NCI-H526 (cell line): Measurements from ENCODE around the gene ZNF655.
"Not testable (repeated sequence)": the region's sequence is repeated elsewhere in the genome, so short reads cannot be mapped to it uniquely, and the experiment has no call there.

Experiments
- DNase-seq, 2 experiments: peaks; one replicate each; lab custom pipeline; 2025; lab: John Stamatoyannopoulos, UW

Gene ZNF655

DNA sequence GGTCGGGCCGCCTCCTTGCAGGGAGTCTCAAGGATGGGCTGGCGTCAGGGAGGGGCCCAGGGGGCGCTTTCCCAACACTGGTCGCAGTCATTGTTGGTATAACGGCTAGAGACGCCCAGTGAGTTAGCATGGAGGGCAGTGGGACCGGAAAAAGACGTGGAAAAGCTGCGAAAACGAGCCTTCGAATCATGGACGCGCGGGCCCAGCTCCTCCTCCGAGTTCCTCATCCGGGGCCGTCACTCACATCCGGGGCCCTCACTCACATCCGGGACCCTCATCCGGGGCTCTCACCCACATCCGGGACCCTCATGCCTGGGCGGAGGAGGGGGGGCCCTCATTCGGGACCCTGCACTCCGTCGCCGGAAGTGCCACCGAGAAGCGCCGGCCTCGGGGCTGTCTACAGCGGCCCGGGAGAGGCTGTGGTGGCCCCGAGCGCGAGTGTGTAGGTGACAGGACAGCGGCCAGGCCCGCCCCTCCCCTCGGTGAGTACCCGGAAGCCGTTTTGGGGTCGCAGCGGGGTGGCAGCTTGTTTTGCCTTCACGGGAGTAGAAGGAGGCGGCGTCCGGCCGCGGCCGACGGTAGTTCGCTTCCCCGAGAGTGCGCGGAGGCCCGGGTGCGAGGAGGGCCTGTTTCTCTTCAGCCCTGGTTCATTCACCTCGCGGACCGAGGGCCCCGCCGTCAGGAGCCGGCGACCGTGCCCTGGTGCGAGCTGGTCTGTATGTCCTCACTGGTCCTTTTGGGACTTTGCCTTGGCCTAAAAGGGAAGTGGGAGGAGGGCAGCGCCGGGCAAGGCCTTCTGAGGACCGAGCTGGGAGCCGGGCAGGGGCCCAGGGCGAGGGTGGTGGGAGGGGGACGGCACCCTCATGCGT, at the start of gene ZNF655:
Gene ZNF655 (plus strand): TSS at position 337 of the 869 bp plus-strand sequence. CDS start 1,918 bp downstream, outside the sequence.
- DNase-seq = peak; percentile 90 to 98

- DNase-seq = no peak
Measured at GRCh38 chr7:99514050-99514449, 44.4 kb upstream of the ZNF655 start.

- no peak for DNase-seq
Measured at GRCh38 chr7:99521399-99521798, 37.0 kb upstream of the ZNF655 start.

DNA sequence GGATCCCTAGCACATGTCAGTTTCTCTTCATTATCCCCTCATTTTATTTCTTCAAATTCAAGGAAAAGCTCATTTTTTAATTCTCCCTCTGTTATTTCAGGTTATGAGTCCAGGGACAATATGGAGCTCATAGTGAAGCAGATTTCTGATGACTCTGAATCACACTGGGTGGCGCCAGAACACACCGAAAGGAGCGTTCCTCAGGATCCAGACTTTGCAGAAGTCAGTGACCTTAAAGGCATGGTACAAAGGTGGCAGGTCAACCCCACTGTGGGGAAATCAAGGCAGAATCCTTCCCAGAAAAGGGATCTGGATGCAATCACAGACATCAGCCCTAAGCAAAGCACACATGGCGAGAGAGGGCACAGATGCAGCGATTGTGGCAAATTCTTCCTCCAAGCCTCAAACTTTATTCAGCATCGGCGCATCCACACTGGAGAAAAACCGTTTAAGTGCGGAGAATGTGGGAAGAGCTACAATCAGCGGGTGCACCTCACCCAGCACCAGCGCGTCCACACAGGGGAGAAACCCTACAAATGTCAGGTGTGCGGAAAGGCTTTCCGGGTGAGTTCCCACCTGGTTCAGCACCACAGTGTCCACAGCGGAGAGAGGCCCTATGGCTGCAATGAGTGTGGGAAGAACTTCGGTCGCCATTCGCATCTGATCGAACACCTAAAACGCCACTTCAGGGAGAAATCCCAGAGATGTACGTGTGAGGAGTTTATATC, 32.6 kb upstream of the ZNF655 start:
- DNase-seq = peak in 1 of 2 experiments; percentile 47

- no peak for DNase-seq
Measured at GRCh38 chr7:99531354-99531765, 27.1 kb upstream of the ZNF655 start.

DNA sequence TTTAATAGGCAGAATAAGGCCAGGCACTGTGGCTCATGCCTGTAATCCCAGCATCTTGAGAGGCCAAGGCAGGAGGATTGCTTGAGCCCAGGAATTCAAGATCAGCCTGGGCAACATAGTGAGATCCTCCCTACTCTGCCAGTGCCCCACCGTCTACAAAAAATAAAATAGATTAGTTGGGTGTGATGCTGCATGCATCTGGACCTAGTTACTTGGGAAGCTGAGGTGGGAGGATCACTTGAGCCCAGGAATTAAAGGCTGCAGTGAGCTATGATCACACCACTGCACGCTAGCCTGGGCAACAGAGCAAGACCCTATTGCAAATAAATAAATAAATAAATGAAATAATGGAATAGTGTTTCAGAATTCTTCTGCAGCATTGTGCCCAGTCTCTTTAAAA, 22.8 kb upstream of the ZNF655 start:
- DNase-seq = no peak

DNA sequence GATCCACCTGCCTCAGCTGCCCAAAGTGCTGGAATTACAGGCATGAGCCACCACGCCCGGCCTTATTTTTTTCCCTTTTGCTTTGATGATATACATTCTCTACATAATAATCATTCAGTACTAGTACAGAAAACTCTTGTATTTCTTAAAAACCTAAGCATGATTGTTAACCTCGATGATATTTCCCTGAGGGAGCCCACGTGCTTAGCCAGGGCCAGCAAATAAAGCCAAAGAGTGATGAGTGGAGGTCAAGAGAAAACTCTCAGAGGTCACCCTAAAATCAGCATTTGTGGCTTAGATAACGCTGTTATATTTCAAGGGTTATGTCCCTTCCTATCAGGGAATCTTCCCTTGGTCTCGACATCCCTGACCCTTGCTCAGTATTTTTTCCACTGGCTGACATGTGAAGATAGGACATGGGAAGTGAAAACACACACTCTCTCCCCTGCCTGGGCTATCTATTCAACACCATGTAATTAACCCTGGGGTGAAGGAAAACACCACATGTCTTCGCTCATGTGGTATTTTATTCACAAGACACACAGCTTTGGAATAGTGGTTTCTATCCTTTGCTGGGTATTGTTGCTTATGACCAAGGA, 19.1 kb upstream of the ZNF655 start:
- no peak for DNase-seq

- DNase-seq = no peak
Measured at GRCh38 chr7:99540542-99540941, 17.9 kb upstream of the ZNF655 start.

DNA sequence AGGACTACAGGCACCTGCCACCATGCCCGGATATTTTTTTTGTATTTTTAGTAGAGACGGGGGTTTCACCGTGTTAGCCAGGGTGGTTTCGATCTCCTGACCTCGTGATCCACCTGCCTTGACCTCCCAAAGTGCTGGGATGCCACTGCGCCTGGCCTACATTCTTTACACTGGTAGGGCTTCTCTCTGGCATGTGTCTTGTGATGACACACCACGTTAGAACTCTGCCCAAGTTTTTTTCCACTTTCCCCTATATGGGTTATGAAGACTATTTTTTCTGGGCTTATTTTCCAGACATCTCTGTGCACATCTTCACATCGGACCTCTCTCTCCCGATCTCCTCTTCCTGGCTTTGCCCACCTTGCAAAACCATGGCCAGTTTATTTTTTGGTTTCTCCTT, 17.2 kb upstream of the ZNF655 start:
- DNase-seq = no peak

DNA sequence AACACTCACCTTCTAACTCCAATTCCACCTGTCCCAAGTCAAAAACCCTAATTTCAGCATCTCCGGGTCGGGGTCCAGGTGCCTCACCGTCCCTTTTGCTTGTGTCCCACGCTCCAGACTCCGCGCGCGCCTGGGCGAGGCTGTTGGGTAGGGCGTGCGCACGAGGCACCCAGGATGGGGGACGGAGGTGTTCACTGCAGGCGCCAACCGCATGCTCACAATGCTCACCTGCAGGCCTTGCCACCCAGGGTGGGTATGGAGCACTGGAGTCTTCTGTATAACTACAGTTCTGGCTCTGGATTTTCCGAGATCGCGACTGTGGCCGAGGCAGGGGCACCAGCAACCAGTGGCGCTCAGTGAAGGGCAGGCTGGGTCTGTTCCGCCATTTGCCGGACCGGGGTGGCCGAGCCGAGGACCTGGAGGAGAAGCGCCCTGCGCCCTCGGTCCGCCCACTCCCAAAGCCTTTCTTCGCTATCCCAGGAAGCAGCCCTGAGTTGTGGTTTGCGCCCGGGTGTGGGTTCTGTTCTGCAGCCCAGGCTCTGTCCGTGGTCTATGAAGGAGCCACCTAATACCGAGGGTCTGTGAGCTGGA, 15.3 kb upstream of the ZNF655 start:
- no peak for DNase-seq

- no peak for DNase-seq
Measured at GRCh38 chr7:99543916-99544315, 14.5 kb upstream of the ZNF655 start.

DNA sequence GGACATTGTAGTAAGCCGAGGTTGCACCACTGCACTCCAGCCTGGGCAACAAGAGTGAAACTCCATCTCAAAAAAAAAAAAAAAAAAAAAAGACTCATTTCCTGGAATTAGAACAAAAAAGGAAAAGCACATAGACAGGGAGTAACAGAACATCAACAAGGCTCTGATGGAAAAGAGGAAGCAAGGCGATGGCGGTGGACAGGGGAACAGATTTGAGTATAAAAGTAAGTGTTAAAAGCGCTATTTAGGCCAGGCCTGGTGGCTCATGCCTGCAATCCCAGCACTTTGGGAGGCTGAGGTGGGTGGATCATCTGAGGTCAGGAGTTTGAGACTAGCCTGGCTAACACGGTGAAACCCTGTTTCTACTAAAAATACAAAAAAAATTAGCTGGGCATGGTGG, 13.1 kb upstream of the ZNF655 start:
- DNase-seq = not testable (repeated sequence)

GRCh38 chr7:99549545-99549944, 8.9 kb upstream of the ZNF655 start:
- not testable (repeated sequence) for DNase-seq

GRCh38 chr7:99551334-99551733, 7.1 kb upstream of the ZNF655 start:
- DNase-seq = no peak

DNA sequence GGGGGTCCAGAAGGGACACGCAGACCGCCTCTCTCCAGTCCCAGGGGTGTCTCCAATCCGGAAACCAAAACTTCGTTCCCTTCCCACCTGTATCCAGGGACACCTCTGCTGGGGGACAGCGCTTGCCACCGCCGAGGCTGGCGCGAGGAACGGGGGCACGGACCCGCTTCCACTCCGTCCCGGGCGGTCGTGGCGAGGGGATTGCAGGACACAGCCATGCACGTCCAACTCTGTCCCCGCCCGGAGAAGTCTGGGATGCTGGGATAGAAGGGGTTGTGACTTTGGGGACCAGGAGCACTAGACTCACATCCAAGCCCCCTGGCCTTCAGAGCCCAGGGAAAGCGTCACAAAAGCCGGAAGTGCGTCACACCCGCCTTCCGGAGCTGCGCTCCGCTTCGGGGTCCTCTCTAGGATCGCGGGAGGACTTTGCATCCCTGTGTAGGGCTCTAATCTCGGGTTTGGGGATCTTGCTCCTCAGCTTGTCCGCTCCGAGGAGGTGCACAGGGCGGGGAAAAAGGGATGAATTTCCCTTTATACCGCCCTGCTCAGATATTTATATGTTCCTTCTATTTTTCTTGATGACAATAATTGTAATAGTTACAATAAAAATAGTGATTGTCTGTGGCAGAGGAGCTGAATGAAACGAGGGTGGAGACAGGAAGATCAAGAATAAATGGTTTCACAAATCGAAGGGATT, 6.5 kb upstream of the ZNF655 start, which contains the start of gene FAM200A:
Gene FAM200A (minus strand): TSS at position 348 of the 697 bp plus-strand sequence. CDS start 3,707 bp downstream, outside the sequence.
- DNase-seq = peak; percentile 89 to 98

DNA sequence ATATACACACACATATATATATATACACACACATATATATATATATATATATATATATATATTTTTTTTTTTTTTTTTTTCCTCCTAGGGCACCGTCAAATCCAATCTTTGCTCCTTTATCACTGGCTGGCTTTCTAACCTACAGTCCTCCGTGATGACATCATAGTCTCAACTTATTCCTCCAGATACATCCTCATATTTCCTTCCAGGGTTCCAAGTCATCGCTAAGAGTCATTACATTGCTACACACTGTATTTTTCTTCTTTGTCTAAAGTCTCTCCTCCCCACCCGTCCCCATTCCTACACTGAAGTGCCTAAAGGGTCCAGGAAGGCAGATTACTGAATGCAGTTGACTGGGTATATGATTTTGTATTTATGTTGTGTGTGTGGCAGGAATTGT, 5.4 kb upstream of the ZNF655 start:
- DNase-seq = no peak

DNA sequence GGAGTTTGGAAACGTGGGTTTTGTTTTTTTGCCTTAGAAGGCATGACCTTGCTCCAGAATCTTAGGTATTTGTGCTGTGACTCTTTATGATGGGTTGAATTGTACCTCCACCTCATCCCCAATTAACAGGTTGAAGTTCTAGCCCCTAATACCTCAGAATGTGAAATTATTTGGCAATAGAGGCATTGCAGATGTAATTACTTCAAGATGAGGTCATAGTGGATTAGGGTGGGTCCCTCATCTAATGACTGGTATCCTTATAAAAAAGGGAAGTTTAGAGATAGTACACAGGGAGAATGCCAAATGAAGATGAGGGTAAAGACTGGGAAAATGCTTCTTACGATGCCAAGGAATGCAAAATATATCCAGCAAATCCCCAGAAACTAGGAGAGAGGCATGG, 3.5 kb upstream of the ZNF655 start:
- DNase-seq = no peak

GRCh38 chr7:99557196-99557607, 1.2 kb upstream of the ZNF655 start:
- DNase-seq = no peak

GRCh38 chr7:99557940-99558305, 519 bp upstream of the ZNF655 start:
- DNase-seq = peak; percentile 37 to 48

GRCh38 chr7:99559175-99559915, 903 bp downstream of the ZNF655 start:
- no peak for DNase-seq
